IMR-90 (cell line): ENCODE results near the gene CDK14. TPM values are rescaled to one million over a fixed set of nuclear protein-coding genes. Genes with fewer than 3 reads are reported as not detected.

Experiments
- ATAC-seq: fragments of 200-7000 bp; cut with Tn5 transposase; 2 replicates; pipeline ENCODE4 v1.9.1; 2020; ENCODE audit warnings: low read depth, mild to moderate bottlenecking, moderate library complexity
- BruUV-seq: library from RNA; stranded (reverse); fragments of 400-500 nt; replicated peaks from 2 replicates; lab custom pipeline; 2021; lab: Mats Ljungman, UMichigan
- CTCF ChIA-PET: fragments of 300-600 bp; formaldehyde crosslinking; extraction: SDS; loops from one replicate; lab custom pipeline; 2021; ENCODE audit warnings: antibody characterized with exemption; lab: Yijun Ruan, JAX
- POLR2A ChIA-PET: fragments of 300-600 bp; sonication (Branson Sonifier 250); formaldehyde crosslinking; loops from one replicate; lab custom pipeline; 2022; ENCODE audit warnings: antibody characterized with exemption; ENCODE audit not compliant: unreplicated experiment; lab: Charles Lee
- DNase-seq: peaks from one replicate; pipeline ENCODE4 v3.0.0; 2013
- H2AFZ ChIP-seq: replicated peaks from 2 replicates; pipeline ENCODE3; 2013; ENCODE audit warnings: low read length, mild to moderate bottlenecking; ENCODE audit not compliant: poor library complexity
- H2AK5ac ChIP-seq: 2 replicates; pipeline ENCODE4 v1.6.1; 2013; ENCODE audit warnings: low read depth, low read length, inconsistent platforms
- H2AK9ac ChIP-seq: replicated peaks from 2 replicates; pipeline ENCODE3; 2013; ENCODE audit warnings: mild to moderate bottlenecking, low read depth, low read length, moderate library complexity; ENCODE audit not compliant: poor library complexity
- H2BK120ac ChIP-seq: 2 replicates; pipeline ENCODE4 v1.6.1; 2013; ENCODE audit warnings: low read depth, low read length, inconsistent platforms
- H2BK15ac ChIP-seq: 3 replicates; pipeline ENCODE4 v1.6.1; 2013; ENCODE audit warnings: low read depth, low read length, inconsistent platforms
- H2BK20ac ChIP-seq: 2 replicates; pipeline ENCODE4 v1.6.1; 2013; ENCODE audit warnings: low read depth, mild to moderate bottlenecking, inconsistent platforms, low read length, moderate library complexity
- H2BK5ac ChIP-seq: 2 replicates; pipeline ENCODE4 v1.6.1; 2013; ENCODE audit warnings: mild to moderate bottlenecking, low read depth, low read length, inconsistent platforms; ENCODE audit not compliant: poor library complexity, severe bottlenecking
- H3K14ac ChIP-seq: replicated peaks from 2 replicates; pipeline ENCODE4 v1.6.1; 2013; ENCODE audit warnings: low read depth, low read length, inconsistent platforms
- H3K18ac ChIP-seq: 2 replicates; pipeline ENCODE4 v1.6.1; 2013; ENCODE audit warnings: low read depth, low read length, control low read depth
- H3K23ac ChIP-seq: 2 replicates; pipeline ENCODE4 v1.6.1; 2013; ENCODE audit warnings: low read depth, low read length, inconsistent platforms
- H3K27ac ChIP-seq: 2 replicates; pipeline ENCODE4 v1.5.1; 2013; ENCODE audit warnings: mild to moderate bottlenecking, control low read depth, low read length; ENCODE audit not compliant: insufficient read depth
- H3K27me3 ChIP-seq: 2 replicates; pipeline ENCODE4 v1.6.1; 2013; ENCODE audit warnings: low read length; ENCODE audit not compliant: control insufficient read depth, insufficient read depth
- H3K36me3 ChIP-seq: 2 replicates; pipeline ENCODE4 v1.6.1; 2013; ENCODE audit warnings: low read length, mixed read lengths; ENCODE audit not compliant: control insufficient read depth, insufficient read depth
- H3K4ac ChIP-seq: 2 replicates; pipeline ENCODE4 v1.6.1; 2013; ENCODE audit warnings: low read depth, low read length, inconsistent platforms
- H3K4me1 ChIP-seq: 2 replicates; pipeline ENCODE4 v1.6.1; 2013; ENCODE audit warnings: low read length, mixed read lengths; ENCODE audit not compliant: control insufficient read depth, insufficient read depth
- H3K4me2 ChIP-seq: 2 replicates; pipeline ENCODE4 v1.6.1; 2013; ENCODE audit warnings: low read depth, mild to moderate bottlenecking, control low read depth, low read length, moderate library complexity
- H3K4me3 ChIP-seq: 2 replicates; pipeline ENCODE4 v1.5.1; 2013; ENCODE audit warnings: low read depth, mild to moderate bottlenecking, control low read depth, low read length, moderate library complexity; ENCODE audit not compliant: insufficient read depth
- H3K56ac ChIP-seq: 2 replicates; pipeline ENCODE4 v1.6.1; 2013; ENCODE audit warnings: low read length, inconsistent platforms; ENCODE audit not compliant: insufficient read depth; ENCODE audit errors: extremely low read depth
- H3K79me1 ChIP-seq, 2 experiments: 2 replicates each; pipeline ENCODE4 v1.6.1; 2013; ENCODE audit warnings: low read length in 2 of 2, inconsistent platforms in 1 of 2, low read depth in 1 of 2
- H3K9ac ChIP-seq: 2 replicates; pipeline ENCODE4 v1.6.1; 2013; ENCODE audit warnings: low read depth, low read length, control low read depth
- H3K9me1 ChIP-seq: 2 replicates; pipeline ENCODE4 v1.6.1; 2013; ENCODE audit warnings: low read length, inconsistent platforms; ENCODE audit not compliant: insufficient read depth
- H3K9me3 ChIP-seq: 2 replicates; pipeline ENCODE4 v1.6.1; 2013; ENCODE audit warnings: low read length; ENCODE audit not compliant: control insufficient read depth, insufficient read depth
- H4K20me1 ChIP-seq: 2 replicates; pipeline ENCODE4 v1.6.1; 2013; ENCODE audit warnings: low read length, inconsistent platforms; ENCODE audit not compliant: insufficient read depth
- H4K5ac ChIP-seq: 2 replicates; pipeline ENCODE4 v1.6.1; 2013; ENCODE audit warnings: mild to moderate bottlenecking, low read depth, low read length, control low read depth
- H4K8ac ChIP-seq, 2 experiments: 2 replicates each; pipeline ENCODE4 v1.6.1; 2013; ENCODE audit warnings: low read depth in 2 of 2, low read length in 2 of 2, control low read depth in 1 of 2, inconsistent platforms in 1 of 2
- H4K91ac ChIP-seq: 2 replicates; pipeline ENCODE4 v1.6.1; 2013; ENCODE audit warnings: low read depth, low read length, inconsistent platforms; ENCODE audit not compliant: insufficient read depth
- BHLHE40 ChIP-seq: fragments of 150-350 bp; IDR thresholded peaks from 2 replicates; pipeline ENCODE4 v1.6.1; 2016; ENCODE audit warnings: mild to moderate bottlenecking, low read depth, low read length
- CEBPB ChIP-seq: IDR thresholded peaks from 2 replicates; pipeline ENCODE4 v1.6.1; 2012; ENCODE audit warnings: low read depth, low read length, improper control_type of control experiment
- CHD1 ChIP-seq: IDR thresholded peaks from 2 replicates; pipeline ENCODE4 v1.6.1; 2012; ENCODE audit warnings: low read depth, low read length, improper control_type of control experiment
- FOS ChIP-seq: fragments of 150-350 bp; IDR thresholded peaks from 2 replicates; pipeline ENCODE4 v1.6.1; 2016; ENCODE audit warnings: low read depth, low read length
- MAFK ChIP-seq: IDR thresholded peaks from 2 replicates; pipeline ENCODE4 v1.6.1; 2012; ENCODE audit warnings: low read depth, low read length, improper control_type of control experiment
- MAZ ChIP-seq: IDR thresholded peaks from 2 replicates; pipeline ENCODE4 v1.6.1; 2012; ENCODE audit warnings: low read depth, mild to moderate bottlenecking, low read length, improper control_type of control experiment, moderate library complexity, borderline replicate concordance
- MXI1 ChIP-seq: IDR thresholded peaks from 2 replicates; pipeline ENCODE4 v1.6.1; 2012; ENCODE audit warnings: low read depth, mild to moderate bottlenecking, low read length, moderate library complexity, borderline replicate concordance
- POLR2A ChIP-seq: IDR thresholded peaks from 2 replicates; pipeline ENCODE4 v1.6.1; 2012; ENCODE audit warnings: mild to moderate bottlenecking, low read depth, low read length
- RAD21 ChIP-seq: IDR thresholded peaks from 2 replicates; pipeline ENCODE4 v1.6.1; 2012; ENCODE audit warnings: low read length, improper control_type of control experiment
- RCOR1 ChIP-seq: IDR thresholded peaks from 2 replicates; pipeline ENCODE4 v1.6.1; 2012; ENCODE audit warnings: mild to moderate bottlenecking, low read length, improper control_type of control experiment; ENCODE audit not compliant: insufficient replicate concordance
- SMC3 ChIP-seq: fragments of 150-350 bp; IDR thresholded peaks from 2 replicates; pipeline ENCODE4 v1.6.1; 2016; ENCODE audit warnings: low read depth, mild to moderate bottlenecking, antibody characterized with exemption, low read length, moderate library complexity
- WGBS, 2 experiments: methylation state at CpG; one replicate each; pipeline versions ENCODE4 v1.1.5 to v1.1.7; 2013; ENCODE audit warnings: missing lambda C conversion rate in 2 of 2; ENCODE audit not compliant: insufficient read length in 1 of 2; ENCODE audit errors: extremely low coverage in 2 of 2; 5-methylcytosine and 5-hydroxymethylcytosine counted together
- dilution Hi-C: fragments of 300-500 bp; cut with HindIII; formaldehyde crosslinking; loops from one replicate; pipeline ENCODE4 v1.14.3; 2018; ENCODE audit warnings: low sequenced_read_pairs; ENCODE audit not compliant: unreplicated experiment
- in situ Hi-C: fragments of 300-500 bp; cut with MboI; formaldehyde crosslinking; loops from 3 replicates; pipeline ENCODE4 v1.14.3; 2019; ENCODE audit warnings: low sequenced_read_pairs, inconsistent platforms, mixed read lengths
- intact Hi-C: fragments of 100-400 bp; cut with micrococcal nuclease; formaldehyde crosslinking; loops from 2 replicates; pipeline ENCODE4 v1.10.0; 2022
- polyA plus RNA-seq, 3 experiments: library from polyadenylated mRNA; depleted of rRNA; stranded (reverse); fragments of >200 nt; gene quantifications; 2 replicates each; pipeline ENCODE4 v1.2.3, GENCODE V29; 2012; ENCODE audit warnings: low replicate concordance in 1 of 3
- total RNA-seq: library from RNA; depleted of rRNA; stranded (reverse); fragments of >200 nt; gene quantifications from 2 replicates; pipeline ENCODE4 v1.2.3, GENCODE V29; 2012
- TF ChIP-seq, protein P1 (sequence below): conservative IDR thresholded peaks from 2 replicates; pipeline ENCODE4 v1.5.1; 2012; ENCODE audit warnings: mild to moderate bottlenecking, low read depth, low read length, improper control_type of control experiment
- TF ChIP-seq, protein P2 (sequence below): fragments of 150-350 bp; IDR thresholded peaks from 2 replicates; pipeline ENCODE4 v1.6.1; 2017; ENCODE audit warnings: mild to moderate bottlenecking, antibody characterized with exemption, low read length, low read depth
- TF ChIP-seq, protein P3 (sequence below): fragments of 150-350 bp; IDR thresholded peaks from 2 replicates; pipeline ENCODE4 v1.6.1; 2016; ENCODE audit warnings: low read depth, mild to moderate bottlenecking, low read length, moderate library complexity, borderline replicate concordance

The CDK14 gene
- total and polyA plus RNA-seq, 2 of the 4 experiments (the other 2 are of a cell fraction): 10.1 to 29.6 TPM

DNA sequence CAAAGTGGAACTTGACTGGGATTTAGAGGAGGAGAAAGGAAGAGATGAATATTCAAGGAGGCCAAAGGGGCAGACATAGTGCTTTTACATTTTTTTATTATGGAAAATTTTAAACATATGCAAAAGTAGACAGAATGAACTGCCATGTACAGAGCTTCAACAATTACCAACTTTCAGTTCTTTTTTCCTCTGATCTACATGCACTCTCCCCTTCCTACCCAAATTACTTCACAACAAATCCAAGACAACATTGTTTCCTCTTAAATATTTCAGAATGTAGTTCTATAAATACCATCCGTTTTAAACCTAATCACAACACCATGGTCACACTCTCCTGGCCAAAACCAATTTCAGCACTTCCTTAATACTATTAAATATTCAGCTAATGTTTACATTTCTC lies 584.6 kb downstream of the CDK14 start:
- Histone ChIP-seq H2BK5ac (no peak overlapping the region), H3K56ac (no peak overlapping the region), H4K5ac (no peak overlapping the region), H2AFZ (no peak overlapping the region), H3K27me3 (no peaks in the 10 kb centered on the region), H3K18ac (no peak overlapping the region), H3K4me3 (no peak overlapping the region), H2BK20ac (no peak overlapping the region), H4K91ac (no peak overlapping the region), H4K20me1 (no peaks in the 10 kb centered on the region), H3K9me3 (no peaks in the 10 kb centered on the region), H4K8ac (no peak overlapping the region), H2BK120ac (no peak overlapping the region), H2AK5ac (no peak overlapping the region), H3K4ac (no peak overlapping the region), H3K36me3 (no peaks in the 10 kb centered on the region), H3K27ac (no peak overlapping the region), H3K23ac (no peak overlapping the region), H3K14ac (no peak overlapping the region), H3K9ac (no peak overlapping the region), H2AK9ac (no peak overlapping the region), H3K4me2 (no peak overlapping the region), H3K79me1 (peaks cover 0 to 7% of the 10 kb centered on the region in 2 experiments; a peak in 2 of 4 replicates), H2BK15ac (no peak overlapping the region), H3K9me1 (no peaks in the 10 kb centered on the region; the same call in none of the 2 replicates), H3K4me1 (peaks cover 6% of the 10 kb centered on the region; the same call in 1 of the 2 replicates)
- ChIA-PET CTCF (no interaction called here), POLR2A (no interaction called here)
- in situ Hi-C loops: no loop called here
- ATAC-seq: no peak
- no CpG with 5 or more reads among the region's 1 CpG for WGBS, 2 experiments
- TF ChIP-seq POLR2A (no peak), MXI1 (no peak), RAD21 (no peak), RCOR1 (no peak), SMC3 (no peak), CHD1 (no peak), MAZ (no peak), CEBPB (no peak), BHLHE40 (no peak), FOS (no peak), MAFK (no peak)
- TF ChIP-seq, protein P1, sequence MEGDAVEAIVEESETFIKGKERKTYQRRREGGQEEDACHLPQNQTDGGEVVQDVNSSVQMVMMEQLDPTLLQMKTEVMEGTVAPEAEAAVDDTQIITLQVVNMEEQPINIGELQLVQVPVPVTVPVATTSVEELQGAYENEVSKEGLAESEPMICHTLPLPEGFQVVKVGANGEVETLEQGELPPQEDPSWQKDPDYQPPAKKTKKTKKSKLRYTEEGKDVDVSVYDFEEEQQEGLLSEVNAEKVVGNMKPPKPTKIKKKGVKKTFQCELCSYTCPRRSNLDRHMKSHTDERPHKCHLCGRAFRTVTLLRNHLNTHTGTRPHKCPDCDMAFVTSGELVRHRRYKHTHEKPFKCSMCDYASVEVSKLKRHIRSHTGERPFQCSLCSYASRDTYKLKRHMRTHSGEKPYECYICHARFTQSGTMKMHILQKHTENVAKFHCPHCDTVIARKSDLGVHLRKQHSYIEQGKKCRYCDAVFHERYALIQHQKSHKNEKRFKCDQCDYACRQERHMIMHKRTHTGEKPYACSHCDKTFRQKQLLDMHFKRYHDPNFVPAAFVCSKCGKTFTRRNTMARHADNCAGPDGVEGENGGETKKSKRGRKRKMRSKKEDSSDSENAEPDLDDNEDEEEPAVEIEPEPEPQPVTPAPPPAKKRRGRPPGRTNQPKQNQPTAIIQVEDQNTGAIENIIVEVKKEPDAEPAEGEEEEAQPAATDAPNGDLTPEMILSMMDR: no peak
- TF ChIP-seq, protein P2, sequence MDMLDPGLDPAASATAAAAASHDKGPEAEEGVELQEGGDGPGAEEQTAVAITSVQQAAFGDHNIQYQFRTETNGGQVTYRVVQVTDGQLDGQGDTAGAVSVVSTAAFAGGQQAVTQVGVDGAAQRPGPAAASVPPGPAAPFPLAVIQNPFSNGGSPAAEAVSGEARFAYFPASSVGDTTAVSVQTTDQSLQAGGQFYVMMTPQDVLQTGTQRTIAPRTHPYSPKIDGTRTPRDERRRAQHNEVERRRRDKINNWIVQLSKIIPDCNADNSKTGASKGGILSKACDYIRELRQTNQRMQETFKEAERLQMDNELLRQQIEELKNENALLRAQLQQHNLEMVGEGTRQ: no peak
- TF ChIP-seq, protein P3, sequence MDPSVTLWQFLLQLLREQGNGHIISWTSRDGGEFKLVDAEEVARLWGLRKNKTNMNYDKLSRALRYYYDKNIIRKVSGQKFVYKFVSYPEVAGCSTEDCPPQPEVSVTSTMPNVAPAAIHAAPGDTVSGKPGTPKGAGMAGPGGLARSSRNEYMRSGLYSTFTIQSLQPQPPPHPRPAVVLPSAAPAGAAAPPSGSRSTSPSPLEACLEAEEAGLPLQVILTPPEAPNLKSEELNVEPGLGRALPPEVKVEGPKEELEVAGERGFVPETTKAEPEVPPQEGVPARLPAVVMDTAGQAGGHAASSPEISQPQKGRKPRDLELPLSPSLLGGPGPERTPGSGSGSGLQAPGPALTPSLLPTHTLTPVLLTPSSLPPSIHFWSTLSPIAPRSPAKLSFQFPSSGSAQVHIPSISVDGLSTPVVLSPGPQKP: no peak
- DNase-seq: no peak
- no TSS peak for BruUV-seq
- dilution Hi-C loops: no loop called here
- intact Hi-C loops: no loop called here
